Hippocampal formation (tissue), 2 donors: ENCODE data around the gene RFC3.
"Not testable (repeated sequence)": the region's sequence is repeated elsewhere in the genome, so short reads cannot be mapped to it uniquely, and the experiment has no call there.

Experiments used
- DNase-seq, 2 donors: peaks; one replicate each; lab custom pipeline; 2025; lab: John Stamatoyannopoulos, UW

Gene RFC3

GRCh38 chr13:33812829-33813228 is 5.1 kb upstream of the RFC3 start:
- not testable (repeated sequence) for DNase-seq

GRCh38 chr13:33815011-33815550 is 2.9 kb upstream of the RFC3 start:
- no peak for DNase-seq

GRCh38 chr13:33816912-33817311 is 1.0 kb upstream of the RFC3 start:
- no peak for DNase-seq

- DNase-seq: no peak
Measured at GRCh38 chr13:33817513-33817900, 442 bp upstream of the RFC3 start.

- no peak for DNase-seq
Measured at GRCh38 chr13:33825083-33825482, 7.1 kb downstream of the RFC3 start.

- no peak for DNase-seq
Measured at GRCh38 chr13:33827139-33827538, 9.2 kb downstream of the RFC3 start.

GRCh38 chr13:33828431-33829129 is 10.6 kb downstream of the RFC3 start:
- DNase-seq: no peak

GRCh38 chr13:33832872-33833271 is 14.9 kb downstream of the RFC3 start:
- DNase-seq: no peak

GRCh38 chr13:33838647-33839046 is 20.7 kb downstream of the RFC3 start:
- DNase-seq: no peak

GRCh38 chr13:33840402-33840801 is 22.5 kb downstream of the RFC3 start:
- no peak for DNase-seq

- no peak for DNase-seq
Measured at GRCh38 chr13:33842207-33842606, 24.3 kb downstream of the RFC3 start.

GRCh38 chr13:33842986-33843385 is 25.0 kb downstream of the RFC3 start:
- DNase-seq: no peak

- no peak for DNase-seq
Measured at GRCh38 chr13:33845572-33846302, 27.8 kb downstream of the RFC3 start.

GRCh38 chr13:33846303-33847062 is 28.5 kb downstream of the RFC3 start:
- no peak for DNase-seq

GRCh38 chr13:33849211-33849610 is 31.3 kb downstream of the RFC3 start:
- no peak for DNase-seq

GRCh38 chr13:33855371-33855895 is 37.5 kb downstream of the RFC3 start:
- no peak for DNase-seq

GRCh38 chr13:33859691-33860303 is 41.8 kb downstream of the RFC3 start:
- no peak for DNase-seq

GRCh38 chr13:33860526-33860925 is 42.6 kb downstream of the RFC3 start:
- DNase-seq: no peak

GRCh38 chr13:33862016-33862415 is 44.1 kb downstream of the RFC3 start:
- DNase-seq: no peak

GRCh38 chr13:33863188-33863789 is 45.3 kb downstream of the RFC3 start:
- DNase-seq: no peak

- no peak for DNase-seq
Measured at GRCh38 chr13:33865945-33866344, 48.0 kb downstream of the RFC3 start.
